ENCODE results near the gene UBALD1.

The UBALD1 gene

GRCh38 chr16:4641895-4642294, 27.2 kb upstream of the UBALD1 start:
- H3K4me3 ChIP-seq (ENCODE audit: low read depth, low read length) = no peak overlapping the region
- TF ChIP-seq CTCF (IDR thresholded peaks at IDR 0.05; ENCODE audit: borderline replicate concordance, insufficient read depth, low read depth, low read length) = no peak

GRCh38 chr16:4641306-4641687, 26.6 kb upstream of the UBALD1 start:
- H3K4me3 ChIP-seq (ENCODE audit: low read depth, low read length) = no peak overlapping the region

GRCh38 chr16:4640572-4641305, 26.1 kb upstream of the UBALD1 start:
- no peak for TF ChIP-seq CTCF (IDR thresholded peaks at IDR 0.05; ENCODE audit: borderline replicate concordance, insufficient read depth, low read depth, low read length)
- H3K4me3 ChIP-seq (ENCODE audit: low read depth, low read length) = no peak overlapping the region

More at GRCh38 chr16:4641306-4641687, 26.6 kb upstream of the UBALD1 start:
- TF ChIP-seq CTCF (IDR thresholded peaks at IDR 0.05; ENCODE audit: borderline replicate concordance, insufficient read depth, low read depth, low read length) = no peak

- no peak for TF ChIP-seq CTCF (IDR thresholded peaks at IDR 0.05; ENCODE audit: borderline replicate concordance, insufficient read depth, low read depth, low read length)
Observed at GRCh38 chr16:4639899-4640509, 25.3 kb upstream of the UBALD1 start.

GRCh38 chr16:4637501-4638166, 22.9 kb upstream of the UBALD1 start:
- no peak overlapping the region for H3K4me3 ChIP-seq (ENCODE audit: low read depth, low read length)
- TF ChIP-seq CTCF (IDR thresholded peaks at IDR 0.05; ENCODE audit: borderline replicate concordance, insufficient read depth, low read depth, low read length) = no peak

More at GRCh38 chr16:4639899-4640509, 25.3 kb upstream of the UBALD1 start:
- H3K4me3 ChIP-seq (ENCODE audit: low read depth, low read length) = no peak overlapping the region

- no peak for TF ChIP-seq CTCF (IDR thresholded peaks at IDR 0.05; ENCODE audit: borderline replicate concordance, insufficient read depth, low read depth, low read length)
- no peak overlapping the region for H3K4me3 ChIP-seq (ENCODE audit: low read depth, low read length)
Observed at GRCh38 chr16:4636196-4636595, 21.5 kb upstream of the UBALD1 start.

All from GM12875 (cell line).